C4-2B (cell line): ENCODE results near the gene MDK.

ENCODE experiments used
- ZFX ChIP-seq: fragments of 450-650 bp; IDR thresholded peaks from 2 replicates; pipeline ENCODE4 v1.6.1; 2017
- TF ChIP-seq, protein P1 (sequence below): fragments of 450-650 bp; conservative IDR thresholded peaks from 2 replicates; pipeline ENCODE4 v1.5.1; 2017; ENCODE audit warnings: mild to moderate bottlenecking

DNA sequence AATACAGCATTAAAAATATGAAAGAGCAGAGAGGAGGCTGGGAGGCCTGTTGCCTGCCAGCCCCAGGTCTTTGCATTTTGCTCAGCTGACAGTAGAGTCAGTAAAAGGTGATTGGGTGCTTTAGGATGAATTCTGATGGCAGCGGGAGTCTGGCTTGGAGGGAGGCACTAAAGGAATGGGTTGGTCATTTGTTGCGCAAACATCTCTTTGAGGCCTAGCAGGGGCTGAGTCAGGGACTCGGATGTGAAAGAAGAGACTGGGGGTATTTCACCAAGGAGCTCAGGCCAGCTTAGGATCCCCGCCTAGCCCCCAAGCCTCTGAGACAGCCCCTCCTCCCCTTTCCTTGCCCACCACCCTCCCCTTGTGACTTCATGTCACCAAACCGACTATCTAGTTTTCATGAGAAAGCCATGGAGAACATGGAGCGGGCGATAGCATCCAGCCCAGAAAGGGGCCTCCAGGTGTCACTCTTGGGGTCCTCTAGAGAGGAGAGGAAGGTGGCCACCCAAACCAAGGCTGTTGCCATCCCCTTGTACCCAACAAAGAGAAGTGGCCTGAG is 24.5 kb upstream of the MDK start:
- TF ChIP-seq, protein P1, sequence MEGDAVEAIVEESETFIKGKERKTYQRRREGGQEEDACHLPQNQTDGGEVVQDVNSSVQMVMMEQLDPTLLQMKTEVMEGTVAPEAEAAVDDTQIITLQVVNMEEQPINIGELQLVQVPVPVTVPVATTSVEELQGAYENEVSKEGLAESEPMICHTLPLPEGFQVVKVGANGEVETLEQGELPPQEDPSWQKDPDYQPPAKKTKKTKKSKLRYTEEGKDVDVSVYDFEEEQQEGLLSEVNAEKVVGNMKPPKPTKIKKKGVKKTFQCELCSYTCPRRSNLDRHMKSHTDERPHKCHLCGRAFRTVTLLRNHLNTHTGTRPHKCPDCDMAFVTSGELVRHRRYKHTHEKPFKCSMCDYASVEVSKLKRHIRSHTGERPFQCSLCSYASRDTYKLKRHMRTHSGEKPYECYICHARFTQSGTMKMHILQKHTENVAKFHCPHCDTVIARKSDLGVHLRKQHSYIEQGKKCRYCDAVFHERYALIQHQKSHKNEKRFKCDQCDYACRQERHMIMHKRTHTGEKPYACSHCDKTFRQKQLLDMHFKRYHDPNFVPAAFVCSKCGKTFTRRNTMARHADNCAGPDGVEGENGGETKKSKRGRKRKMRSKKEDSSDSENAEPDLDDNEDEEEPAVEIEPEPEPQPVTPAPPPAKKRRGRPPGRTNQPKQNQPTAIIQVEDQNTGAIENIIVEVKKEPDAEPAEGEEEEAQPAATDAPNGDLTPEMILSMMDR, result no peak
- TF ChIP-seq ZFX, result no peak
